NCI-H69 (cell line): ENCODE measurements around the gene C17orf58.
"Not testable (repeated sequence)": the region's sequence is repeated elsewhere in the genome, so short reads cannot be mapped to it uniquely, and the experiment has no call there.

Source experiments
- DNase-seq: peaks from one replicate; lab custom pipeline; 2025; lab: John Stamatoyannopoulos, UW

C17orf58 gene

DNA sequence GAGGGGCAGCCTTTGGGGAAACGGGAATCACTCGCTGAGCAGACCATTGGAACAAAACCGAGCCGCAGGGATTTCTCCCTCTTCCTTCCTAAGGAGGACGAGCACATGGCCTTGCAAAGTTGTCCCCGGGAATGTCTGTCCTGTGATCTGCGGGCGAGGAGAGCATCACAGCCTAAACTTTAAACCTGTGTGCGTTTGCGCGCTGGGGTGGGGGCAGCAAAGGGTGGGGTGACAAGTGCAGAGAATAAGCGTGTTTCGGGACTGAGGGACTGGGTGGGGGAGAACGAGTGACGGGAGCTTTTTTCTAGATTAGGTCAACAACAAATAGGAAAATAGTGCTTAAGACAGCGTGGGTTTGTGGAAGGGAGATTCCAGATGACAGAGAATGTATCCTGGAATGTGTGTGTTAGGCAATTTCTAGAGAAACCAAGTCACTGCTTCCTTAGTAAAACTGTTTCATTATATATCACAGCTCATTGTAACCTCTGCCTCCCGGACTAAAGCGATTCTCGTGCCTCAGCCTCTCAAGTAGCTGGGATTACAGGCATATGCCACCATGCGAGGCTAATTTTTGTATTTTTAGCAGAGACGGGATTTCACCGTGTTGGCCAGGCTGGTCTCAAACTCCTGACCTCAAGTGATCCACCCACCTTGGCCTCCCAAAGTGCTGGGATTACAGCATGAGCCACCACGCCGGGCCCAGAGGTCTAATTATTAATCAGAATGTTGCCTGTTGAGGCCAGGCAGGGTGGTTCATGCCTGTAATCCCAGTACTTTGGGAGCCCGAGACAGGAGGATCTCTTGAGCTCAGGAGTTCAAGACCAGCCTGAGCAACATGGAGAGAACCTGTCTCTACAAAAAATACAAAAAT, at the start of gene C17orf58:
Gene C17orf58, minus strand, starts transcription at position 169 of the 871 bp plus-strand sequence. CDS start 271 bp downstream, outside the sequence.
- peak; percentile 40 for DNase-seq

DNA sequence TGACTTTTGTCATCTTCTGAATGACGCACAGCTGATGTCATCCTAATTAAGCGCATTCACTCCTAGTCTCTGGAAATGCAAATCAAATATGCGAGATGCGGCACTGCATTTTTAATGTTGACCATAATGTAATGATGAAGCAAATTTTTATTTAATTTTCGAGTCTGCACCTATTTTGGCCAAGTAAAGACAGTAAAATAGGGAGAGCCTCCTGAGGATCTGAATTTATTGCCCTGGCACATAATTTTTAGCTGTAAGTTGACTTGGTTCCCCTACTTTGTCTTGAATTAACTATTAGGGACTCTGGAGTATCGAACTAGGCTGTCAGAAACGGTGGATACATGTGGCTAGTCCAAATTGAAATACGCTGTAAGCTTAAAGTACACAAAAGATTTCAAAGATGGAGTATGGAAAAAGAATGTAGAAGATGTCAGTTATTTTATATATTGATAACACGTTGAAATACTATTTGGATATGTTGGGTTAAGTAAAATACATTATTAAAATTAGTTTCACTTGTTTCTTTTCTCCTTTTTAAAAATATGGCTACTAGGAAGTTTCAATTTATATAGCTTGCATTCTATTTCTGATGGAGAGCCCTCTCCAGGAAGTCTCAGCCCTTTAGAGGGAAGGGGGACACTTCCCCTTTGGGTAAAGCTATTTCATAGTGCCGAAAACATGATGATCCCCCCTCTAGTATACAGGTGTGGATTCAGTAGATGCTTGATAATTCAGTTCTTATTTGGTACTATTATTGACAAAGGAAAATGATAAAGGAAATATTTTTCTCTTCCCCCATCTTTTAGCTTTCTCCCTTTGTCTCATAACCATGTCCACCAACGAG, 40.3 kb upstream of the C17orf58 start:
- no peak for DNase-seq

- peak; percentile 100 for DNase-seq
Observed at GRCh38 chr17:68035523-68036303, 39.4 kb upstream of the C17orf58 start, which contains the start of gene KPNA2. Gene KPNA2 (plus strand): TSS chr17:68035735. CDS start chr17:68037133, 1,398 bp downstream.

- DNase-seq: peak; percentile 100
Observed at GRCh38 chr17:68035131-68035522, 38.9 kb upstream of the C17orf58 start.

- no peak for DNase-seq
Observed at GRCh38 chr17:68034452-68034776, 38.1 kb upstream of the C17orf58 start.

- peak; percentile 26 for DNase-seq
Observed at GRCh38 chr17:68033636-68034451, 37.6 kb upstream of the C17orf58 start.

DNA sequence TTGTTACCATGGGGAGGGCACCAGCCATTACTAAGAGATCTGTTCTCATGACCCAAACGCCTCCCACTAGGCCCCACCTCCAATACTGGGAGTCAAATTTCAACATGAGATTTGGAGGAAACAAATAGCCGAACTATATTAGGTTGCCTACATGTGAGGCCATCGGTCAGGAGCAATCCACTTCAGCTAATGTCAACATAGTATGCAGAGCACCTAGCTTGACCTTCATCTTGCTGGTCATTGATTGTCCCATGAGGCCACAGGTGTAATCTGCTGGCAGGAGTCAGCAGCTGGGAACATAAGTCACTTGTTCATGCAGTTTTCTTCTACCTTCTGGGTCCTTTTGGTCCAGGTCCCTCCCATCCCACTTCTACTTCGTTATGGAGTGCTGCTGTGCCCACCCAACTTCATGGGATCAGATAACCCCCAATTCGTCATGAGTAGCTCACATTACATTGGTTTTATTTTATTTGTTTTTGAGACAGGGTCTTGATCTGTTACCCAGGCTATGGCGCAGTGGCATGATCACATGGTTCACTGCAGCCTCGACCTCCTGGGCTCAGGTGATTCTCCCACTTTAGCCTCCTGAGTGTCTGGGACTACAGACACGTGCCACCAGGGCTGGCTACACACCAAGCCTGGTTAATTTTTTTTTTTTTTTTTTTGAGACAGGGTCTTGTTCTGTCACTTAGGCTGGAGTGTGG, 33.4 kb upstream of the C17orf58 start:
- peak; percentile 19 for DNase-seq

DNA sequence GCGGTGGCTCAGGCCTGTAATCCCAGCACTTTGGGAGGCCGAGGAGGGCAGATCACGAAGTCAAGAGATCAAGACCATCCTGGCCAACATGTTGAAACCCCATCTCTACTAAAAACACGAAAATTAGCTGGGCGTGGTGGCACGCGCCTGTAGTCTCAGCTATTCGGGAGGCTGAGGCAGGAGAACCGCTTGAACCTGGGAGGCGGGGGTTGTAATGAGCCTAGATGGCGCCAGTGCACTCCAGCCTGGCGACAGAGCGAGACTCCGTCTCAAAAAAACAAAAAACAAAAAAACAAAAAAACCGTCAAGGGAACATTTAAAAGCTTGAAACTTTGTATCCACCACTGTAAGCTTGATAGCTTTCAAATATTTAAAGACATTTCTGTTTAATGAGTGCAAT, 26.3 kb upstream of the C17orf58 start:
- DNase-seq: not testable (repeated sequence)

- DNase-seq: no peak
Observed at GRCh38 chr17:68021963-68022362, 25.7 kb upstream of the C17orf58 start.

- DNase-seq: not testable (repeated sequence)
Observed at GRCh38 chr17:68020791-68021190, 24.5 kb upstream of the C17orf58 start.

GRCh38 chr17:68020409-68020756, 24.1 kb upstream of the C17orf58 start:
- DNase-seq: peak; percentile 81

DNA sequence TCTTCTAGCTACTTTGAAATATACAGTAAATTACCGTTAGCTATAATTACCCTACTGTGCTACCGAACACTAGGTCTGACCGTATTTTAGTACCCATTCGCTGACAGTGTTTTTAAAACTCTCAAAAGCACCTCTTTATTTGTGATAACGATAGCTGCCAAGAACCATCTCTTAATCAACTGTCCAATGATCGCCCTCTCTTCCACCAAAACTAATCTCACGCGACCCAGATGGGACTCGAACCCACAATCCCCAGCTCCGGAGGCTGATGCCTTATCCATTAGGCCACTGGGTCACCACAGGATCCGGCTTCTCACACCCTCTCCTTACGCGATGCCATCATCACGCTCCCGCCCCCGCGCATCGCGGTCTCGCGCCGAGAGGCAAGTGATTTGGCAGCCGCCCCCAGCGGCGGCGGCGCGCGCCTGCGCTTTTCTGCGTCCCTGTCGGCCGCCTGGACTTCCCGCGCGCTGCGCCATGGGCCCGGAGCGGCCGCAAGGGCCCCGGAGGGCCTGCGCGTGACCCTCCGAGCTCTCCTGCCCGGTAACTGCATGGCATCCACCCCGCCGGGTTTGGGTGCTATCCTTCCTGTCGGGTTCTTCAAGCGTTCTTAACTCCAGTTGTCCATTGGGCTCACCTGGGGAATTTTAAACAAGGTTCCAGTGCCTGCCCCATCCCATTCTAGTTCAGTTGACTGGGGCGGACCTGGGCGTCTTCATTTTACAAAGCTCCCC, 23.6 kb upstream of the C17orf58 start:
- DNase-seq: peak; percentile 97

GRCh38 chr17:68019336-68019674, 23.0 kb upstream of the C17orf58 start:
- DNase-seq: no peak

- not testable (repeated sequence) for DNase-seq
Observed at GRCh38 chr17:68018493-68018892, 22.2 kb upstream of the C17orf58 start.

- no peak for DNase-seq
Observed at GRCh38 chr17:68016838-68017237, 20.6 kb upstream of the C17orf58 start.

GRCh38 chr17:68015081-68015723, 18.9 kb upstream of the C17orf58 start:
- no peak for DNase-seq

DNA sequence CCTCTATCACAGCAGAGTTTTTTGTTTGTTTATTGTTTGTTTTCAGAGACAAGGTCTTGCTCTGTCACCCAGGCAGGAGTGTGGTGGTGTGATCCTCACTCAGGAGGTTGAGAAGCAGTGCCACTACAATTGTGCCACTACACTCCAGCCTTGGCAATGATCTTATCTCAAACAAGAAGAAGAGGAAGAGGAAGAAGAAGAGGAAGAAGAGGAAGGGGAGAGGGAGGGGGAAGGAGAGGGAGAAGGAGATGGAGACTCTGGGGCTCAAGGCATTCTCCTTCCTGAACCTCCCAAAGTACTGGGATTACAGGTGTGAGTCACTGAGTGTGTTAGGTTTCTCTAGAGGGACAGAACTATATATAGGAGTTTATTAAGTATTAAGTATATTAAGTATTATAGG, 17.1 kb upstream of the C17orf58 start:
- no peak for DNase-seq

- DNase-seq: peak; percentile 44
Observed at GRCh38 chr17:68011199-68011665, 15.0 kb upstream of the C17orf58 start.

DNA sequence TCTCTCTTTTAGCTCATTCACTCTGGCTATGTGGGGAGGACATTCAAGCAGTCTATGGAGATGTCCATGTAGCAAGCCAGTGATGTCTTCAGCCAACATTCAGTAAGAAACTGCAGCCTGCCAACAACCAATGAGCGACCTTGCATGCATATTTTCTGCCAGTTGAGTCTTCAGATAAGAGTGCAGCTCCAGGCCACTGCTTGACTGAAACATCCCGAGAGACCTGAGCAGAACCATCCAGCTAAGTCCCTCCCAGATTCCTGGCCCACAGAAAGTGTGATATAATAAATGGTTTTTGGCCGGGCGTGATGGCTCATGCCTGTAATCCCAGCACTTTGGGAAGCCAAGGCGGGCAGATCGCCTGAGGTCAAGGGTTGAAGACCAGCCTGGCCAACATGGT, 10.5 kb upstream of the C17orf58 start:
- no peak for DNase-seq
